ENCODE data around the gene CHAF1A. TPM values are rescaled to one million over a fixed set of nuclear protein-coding genes. Genes with fewer than 3 reads are reported as not detected.

Gene CHAF1A
- total and polyA plus RNA-seq, 3 experiments from 2014 or later, result 5.8 to 69.5 (median 65.2) TPM

- Histone ChIP-seq H3K4me1 (ENCODE audit: insufficient read depth, low read length) (peaks cover 47% of the 10 kb centered on the region), H3K36me3 (ENCODE audit: insufficient read depth, low read length) (peaks cover 5% of the 10 kb centered on the region), H3K27me3 (ENCODE audit: insufficient read depth, low read length, poor library complexity, severe bottlenecking) (no peaks in the 10 kb centered on the region), H3K27ac (ENCODE audit: low read depth, low read length) (peak overlapping the region; percentile 77), H3K4me3 (ENCODE audit: low read length) (peak overlapping the region; percentile 75), H3K9me3 (ENCODE audit: low read length) (no peaks in the 10 kb centered on the region)
- peaks cover 0 to 26% (median 0%) of the 10 kb centered on the region in 3 donors for H3K36me3 Mint-ChIP-seq
- H3K4me1 Mint-ChIP-seq, result peaks cover 29 to 52% (median 32%) of the 10 kb centered on the region in 3 donors
- peak overlapping the region; percentile 80 to 97 (median 90) for H3K4me3 Mint-ChIP-seq
- POLR2A ChIA-PET, result interaction anchor here (1.0 to 1.4 kb wide), 6 partner anchors 10 to 123 kb away, joined by 3 to 9 read pairs (median 4); partner anchors contain the start of genes CHAF1A, MPND, SH3GL1 and YJU2
- peak overlapping the region; percentile 79 to 99 (median 94) for H3K27ac Mint-ChIP-seq
- DNase-seq, result peak; percentile 57 to 83 (median 74)
- peaks cover 0 to 1% of the 10 kb centered on the region in 2 donors for H3K27me3 Mint-ChIP-seq
- no peaks in the 10 kb centered on the region for H3K9me3 Mint-ChIP-seq
- CTCF ChIA-PET, result interaction anchor here (0.9 to 2.1 kb wide), 18 partner anchors 10 to 102 kb away, joined by 3 to 10 read pairs (median 4); partner anchors contain the start of genes CHAF1A, MPND, SH3GL1 and UBXN6
Observed at GRCh38 chr19:4369109-4369887, 33.1 kb upstream of the CHAF1A start.

- Histone ChIP-seq H3K4me3 (ENCODE audit: low read length) (peak overlapping the region; percentile 75), H3K27ac (ENCODE audit: low read depth, low read length) (peak overlapping the region; percentile 77), H3K9me3 (ENCODE audit: low read length) (no peaks in the 10 kb centered on the region), H3K36me3 (ENCODE audit: insufficient read depth, low read length) (peaks cover 5% of the 10 kb centered on the region), H3K27me3 (ENCODE audit: insufficient read depth, low read length, poor library complexity, severe bottlenecking) (no peaks in the 10 kb centered on the region), H3K4me1 (ENCODE audit: insufficient read depth, low read length) (peaks cover 48% of the 10 kb centered on the region)
- CTCF ChIA-PET, result interaction anchor here (0.6 to 2.1 kb wide), 18 partner anchors 10 to 102 kb away, joined by 3 to 10 read pairs (median 4); partner anchors contain the start of genes CHAF1A, MPND, SH3GL1 and UBXN6
- Mint-ChIP-seq H3K27ac (peak overlapping the region; percentile 79 to 99 (median 92)), H3K36me3 (peaks cover 0 to 25% (median 0%) of the 10 kb centered on the region in 3 donors), H3K9me3 (no peaks in the 10 kb centered on the region), H3K27me3 (peaks cover 0 to 1% of the 10 kb centered on the region in 2 donors), H3K4me3 (peak overlapping the region; percentile 80 to 97 (median 90)), H3K4me1 (peaks cover 29 to 52% (median 32%) of the 10 kb centered on the region in 3 donors)
- POLR2A ChIA-PET, result interaction anchor here (1.0 to 1.4 kb wide), 6 partner anchors 10 to 123 kb away, joined by 3 to 9 read pairs (median 4); partner anchors contain the start of genes CHAF1A, MPND, SH3GL1 and YJU2
- peak; percentile 60 to 81 (median 63) for DNase-seq
Observed at GRCh38 chr19:4369888-4370260, 32.6 kb upstream of the CHAF1A start.

- peak overlapping the region; percentile 22 for H3K27ac ChIP-seq (ENCODE audit: low read depth, low read length)
- no peaks in the 10 kb centered on the region for H3K9me3 Mint-ChIP-seq
- peaks cover 30 to 55% (median 34%) of the 10 kb centered on the region in 3 donors for H3K4me1 Mint-ChIP-seq
- POLR2A ChIA-PET, result interaction anchor here (0.5 to 1.4 kb wide), 6 partner anchors 9 to 124 kb away, joined by 4 to 9 read pairs (median 4); partner anchors contain the start of genes CHAF1A, SH3GL1 and YJU2
- H3K27me3 ChIP-seq (ENCODE audit: insufficient read depth, low read length, poor library complexity, severe bottlenecking), result no peaks in the 10 kb centered on the region
- peaks cover 48% of the 10 kb centered on the region for H3K4me1 ChIP-seq (ENCODE audit: insufficient read depth, low read length)
- no peaks in the 10 kb centered on the region for H3K9me3 ChIP-seq (ENCODE audit: low read length)
- H3K36me3 ChIP-seq (ENCODE audit: insufficient read depth, low read length), result peaks cover 5% of the 10 kb centered on the region
- DNase-seq, result no peak
- H3K27ac Mint-ChIP-seq, result peak overlapping the region; percentile 71 to 99 (median 84)
- peaks cover 0 to 22% (median 0%) of the 10 kb centered on the region in 3 donors for H3K36me3 Mint-ChIP-seq
- peaks cover 0 to 1% of the 10 kb centered on the region in 2 donors for H3K27me3 Mint-ChIP-seq
- CTCF ChIA-PET, result interaction anchor here (0.6 to 2.1 kb wide), 18 partner anchors 9 to 103 kb away, joined by 3 to 10 read pairs (median 4); partner anchors contain the start of genes CHAF1A, MPND, SH3GL1 and UBXN6
- peak overlapping the region in 6 of 7 donors; percentile 11 to 97 (median 92) for H3K4me3 Mint-ChIP-seq
- peak overlapping the region; percentile 75 for H3K4me3 ChIP-seq (ENCODE audit: low read length)
Observed at GRCh38 chr19:4370418-4371041, 31.9 kb upstream of the CHAF1A start.

- CTCF ChIA-PET, result no interaction called here
- Mint-ChIP-seq H3K27me3 (peaks cover 0 to 1% of the 10 kb centered on the region in 2 donors), H3K36me3 (peaks cover 0 to 18% (median 0%) of the 10 kb centered on the region in 3 donors), H3K9me3 (no peaks in the 10 kb centered on the region), H3K4me1 (peaks cover 37 to 65% (median 44%) of the 10 kb centered on the region in 3 donors), H3K27ac (peak overlapping the region; percentile 36 to 99 (median 80)), H3K4me3 (peak overlapping the region in 3 of 7 donors; percentile 24 to 93 (median 75))
- Histone ChIP-seq H3K4me3 (ENCODE audit: low read length) (no peak overlapping the region), H3K27ac (ENCODE audit: low read depth, low read length) (no peak overlapping the region), H3K9me3 (ENCODE audit: low read length) (no peaks in the 10 kb centered on the region), H3K4me1 (ENCODE audit: insufficient read depth, low read length) (peaks cover 48% of the 10 kb centered on the region), H3K27me3 (ENCODE audit: insufficient read depth, low read length, poor library complexity, severe bottlenecking) (no peaks in the 10 kb centered on the region), H3K36me3 (ENCODE audit: insufficient read depth, low read length) (no peaks in the 10 kb centered on the region)
- POLR2A ChIA-PET, result no interaction called here
- no peak for DNase-seq
Observed at GRCh38 chr19:4371247-4372164, 30.9 kb upstream of the CHAF1A start.

GRCh38 chr19:4372165-4373012 lies 30.1 kb upstream of the CHAF1A start:
- Histone ChIP-seq H3K4me3 (ENCODE audit: low read length) (no peak overlapping the region), H3K27ac (ENCODE audit: low read depth, low read length) (peak overlapping the region; percentile 6), H3K9me3 (ENCODE audit: low read length) (no peaks in the 10 kb centered on the region), H3K4me1 (ENCODE audit: insufficient read depth, low read length) (peaks cover 55% of the 10 kb centered on the region), H3K36me3 (ENCODE audit: insufficient read depth, low read length) (no peaks in the 10 kb centered on the region), H3K27me3 (ENCODE audit: insufficient read depth, low read length, poor library complexity, severe bottlenecking) (no peaks in the 10 kb centered on the region)
- H3K36me3 Mint-ChIP-seq, result peaks cover 0 to 14% (median 0%) of the 10 kb centered on the region in 3 donors
- no peak for DNase-seq
- H3K27ac Mint-ChIP-seq, result peak overlapping the region in 5 of 8 donors; percentile 37 to 93 (median 45)
- peaks cover 40 to 72% (median 45%) of the 10 kb centered on the region in 3 donors for H3K4me1 Mint-ChIP-seq
- peaks cover 0 to 1% of the 10 kb centered on the region in 2 donors for H3K27me3 Mint-ChIP-seq
- CTCF ChIA-PET, result interaction anchor here (0.6 kb wide), 1 partner anchor 402 kb away, joined by 3 read pairs; no protein-coding TSS in a partner anchor
- no peaks in the 10 kb centered on the region for H3K9me3 Mint-ChIP-seq
- POLR2A ChIA-PET, result no interaction called here
- peak overlapping the region in 1 of 7 donors; percentile 61 for H3K4me3 Mint-ChIP-seq

- H3K4me1 ChIP-seq (ENCODE audit: insufficient read depth, low read length), result peaks cover 61% of the 10 kb centered on the region
- H3K36me3 ChIP-seq (ENCODE audit: insufficient read depth, low read length), result no peaks in the 10 kb centered on the region
- Mint-ChIP-seq H3K4me1 (peaks cover 40 to 75% (median 42%) of the 10 kb centered on the region in 3 donors), H3K27me3 (peaks cover 0 to 1% of the 10 kb centered on the region in 2 donors), H3K9me3 (no peaks in the 10 kb centered on the region), H3K36me3 (peaks cover 0 to 9% (median 0%) of the 10 kb centered on the region in 3 donors), H3K4me3 (no peak overlapping the region), H3K27ac (no peak overlapping the region)
- POLR2A ChIA-PET, result no interaction called here
- no peak overlapping the region for H3K4me3 ChIP-seq (ENCODE audit: low read length)
- no peak for DNase-seq
- H3K27ac ChIP-seq (ENCODE audit: low read depth, low read length), result peak overlapping the region; percentile 92
- no peaks in the 10 kb centered on the region for H3K27me3 ChIP-seq (ENCODE audit: insufficient read depth, low read length, poor library complexity, severe bottlenecking)
- CTCF ChIA-PET, result no interaction called here
- H3K9me3 ChIP-seq (ENCODE audit: low read length), result no peaks in the 10 kb centered on the region
Observed at GRCh38 chr19:4373013-4373367, 29.4 kb upstream of the CHAF1A start.

Measured in CD8-positive, alpha-beta memory T cell (primary cell).